Stomach (tissue), 4 donors: ENCODE results near the gene ATP6V0D1.

Source experiments
- POLR2A ChIP-seq, 4 donors: fragments of 450-650 bp; IDR thresholded peaks; one replicate each; pipeline ENCODE4 v1.6.1; 2016; ENCODE audit warnings: antibody characterized with exemption in 4 of 4, control low read depth in 2 of 4, mild to moderate bottlenecking in 1 of 4, moderate library complexity in 1 of 4
- POLR2AphosphoS5 ChIP-seq, 3 donors: sonication (generic); formaldehyde crosslinking; IDR thresholded peaks; one replicate each; pipeline ENCODE4 v1.6.1; 2016; ENCODE audit warnings: antibody characterized with exemption in 3 of 3
- TF ChIP-seq, protein P1 (sequence below), 7 experiments: fragments of 450-650 bp in 4 of 7; fragments of 200-600 bp in 3 of 7; sonication (generic) in 3 of 7; IDR thresholded peaks; one replicate each; pipeline ENCODE4 v1.5.1; 2016 to 2019; ENCODE audit warnings: antibody characterized with exemption in 7 of 7, control low read depth in 2 of 7, mild to moderate bottlenecking in 1 of 7

- TF ChIP-seq, protein P1, sequence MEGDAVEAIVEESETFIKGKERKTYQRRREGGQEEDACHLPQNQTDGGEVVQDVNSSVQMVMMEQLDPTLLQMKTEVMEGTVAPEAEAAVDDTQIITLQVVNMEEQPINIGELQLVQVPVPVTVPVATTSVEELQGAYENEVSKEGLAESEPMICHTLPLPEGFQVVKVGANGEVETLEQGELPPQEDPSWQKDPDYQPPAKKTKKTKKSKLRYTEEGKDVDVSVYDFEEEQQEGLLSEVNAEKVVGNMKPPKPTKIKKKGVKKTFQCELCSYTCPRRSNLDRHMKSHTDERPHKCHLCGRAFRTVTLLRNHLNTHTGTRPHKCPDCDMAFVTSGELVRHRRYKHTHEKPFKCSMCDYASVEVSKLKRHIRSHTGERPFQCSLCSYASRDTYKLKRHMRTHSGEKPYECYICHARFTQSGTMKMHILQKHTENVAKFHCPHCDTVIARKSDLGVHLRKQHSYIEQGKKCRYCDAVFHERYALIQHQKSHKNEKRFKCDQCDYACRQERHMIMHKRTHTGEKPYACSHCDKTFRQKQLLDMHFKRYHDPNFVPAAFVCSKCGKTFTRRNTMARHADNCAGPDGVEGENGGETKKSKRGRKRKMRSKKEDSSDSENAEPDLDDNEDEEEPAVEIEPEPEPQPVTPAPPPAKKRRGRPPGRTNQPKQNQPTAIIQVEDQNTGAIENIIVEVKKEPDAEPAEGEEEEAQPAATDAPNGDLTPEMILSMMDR (IDR thresholded peaks at IDR 0.05) = no peak
- TF ChIP-seq POLR2A (IDR thresholded peaks at IDR 0.05) = no peak
- TF ChIP-seq POLR2AphosphoS5 (IDR thresholded peaks at IDR 0.05) = no peak
Measured at GRCh38 chr16:67403976-67404555, 76.9 kb downstream of the ATP6V0D1 start.
